ENCODE measurements around the gene CNFN.

DNA sequence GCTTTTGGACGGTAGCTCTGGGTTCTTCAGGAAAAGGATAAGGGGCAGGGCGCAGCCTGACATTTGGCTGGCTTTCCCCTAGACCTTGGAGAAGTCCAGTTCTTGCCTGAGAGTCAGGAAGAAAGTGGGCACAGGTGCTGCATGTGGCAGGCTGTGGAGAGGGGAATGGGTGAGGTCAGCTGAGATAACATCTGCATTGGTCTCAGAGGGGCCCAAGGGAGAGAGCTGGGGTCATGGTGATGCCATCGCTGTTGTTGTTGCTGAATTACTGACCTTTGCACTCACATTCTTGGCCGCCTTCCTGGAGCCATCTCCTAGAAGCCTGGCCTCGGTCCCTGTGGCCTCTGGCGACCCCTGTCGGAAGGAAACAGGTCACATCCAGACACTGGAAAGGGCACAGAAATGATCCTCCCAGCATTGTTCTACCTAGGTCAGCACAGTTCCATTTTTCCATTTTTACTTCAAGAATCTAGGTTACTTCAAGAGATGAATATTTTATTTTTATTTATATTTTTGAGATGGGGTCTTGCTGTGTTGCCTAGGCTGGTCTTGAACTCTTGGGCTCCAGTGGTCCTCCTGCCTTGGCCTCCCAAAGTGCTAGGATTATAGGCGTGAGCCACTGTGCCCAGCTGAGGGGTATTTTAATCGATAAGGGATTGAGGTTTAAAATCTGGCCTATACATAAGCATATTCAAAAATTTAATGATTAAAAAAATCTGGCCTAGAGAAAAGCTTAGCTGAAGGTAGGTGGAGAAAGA is 43.6 kb upstream of the CNFN start:
- TF ChIP-seq, protein P1, sequence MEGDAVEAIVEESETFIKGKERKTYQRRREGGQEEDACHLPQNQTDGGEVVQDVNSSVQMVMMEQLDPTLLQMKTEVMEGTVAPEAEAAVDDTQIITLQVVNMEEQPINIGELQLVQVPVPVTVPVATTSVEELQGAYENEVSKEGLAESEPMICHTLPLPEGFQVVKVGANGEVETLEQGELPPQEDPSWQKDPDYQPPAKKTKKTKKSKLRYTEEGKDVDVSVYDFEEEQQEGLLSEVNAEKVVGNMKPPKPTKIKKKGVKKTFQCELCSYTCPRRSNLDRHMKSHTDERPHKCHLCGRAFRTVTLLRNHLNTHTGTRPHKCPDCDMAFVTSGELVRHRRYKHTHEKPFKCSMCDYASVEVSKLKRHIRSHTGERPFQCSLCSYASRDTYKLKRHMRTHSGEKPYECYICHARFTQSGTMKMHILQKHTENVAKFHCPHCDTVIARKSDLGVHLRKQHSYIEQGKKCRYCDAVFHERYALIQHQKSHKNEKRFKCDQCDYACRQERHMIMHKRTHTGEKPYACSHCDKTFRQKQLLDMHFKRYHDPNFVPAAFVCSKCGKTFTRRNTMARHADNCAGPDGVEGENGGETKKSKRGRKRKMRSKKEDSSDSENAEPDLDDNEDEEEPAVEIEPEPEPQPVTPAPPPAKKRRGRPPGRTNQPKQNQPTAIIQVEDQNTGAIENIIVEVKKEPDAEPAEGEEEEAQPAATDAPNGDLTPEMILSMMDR (IDR thresholded peaks at IDR 0.05), result peak in 3 of 7 experiments; percentile 34 to 56 (median 35)
- no peak for TF ChIP-seq EP300 (IDR thresholded peaks at IDR 0.05)
- peak in 1 of 3 donors; percentile 37 for TF ChIP-seq POLR2AphosphoS5 (IDR thresholded peaks at IDR 0.05)
- TF ChIP-seq POLR2A (IDR thresholded peaks at IDR 0.05), result no peak

Data from stomach (tissue), 4 donors.